GM19238 (cell line): ENCODE results near the gene SLX9.

ENCODE experiments used
- DNase-seq: peaks from one replicate; pipeline ENCODE4 v3.0.0; 2011; ENCODE audit warnings: low spot score; ENCODE audit not compliant: insufficient read length

The SLX9 gene

DNA sequence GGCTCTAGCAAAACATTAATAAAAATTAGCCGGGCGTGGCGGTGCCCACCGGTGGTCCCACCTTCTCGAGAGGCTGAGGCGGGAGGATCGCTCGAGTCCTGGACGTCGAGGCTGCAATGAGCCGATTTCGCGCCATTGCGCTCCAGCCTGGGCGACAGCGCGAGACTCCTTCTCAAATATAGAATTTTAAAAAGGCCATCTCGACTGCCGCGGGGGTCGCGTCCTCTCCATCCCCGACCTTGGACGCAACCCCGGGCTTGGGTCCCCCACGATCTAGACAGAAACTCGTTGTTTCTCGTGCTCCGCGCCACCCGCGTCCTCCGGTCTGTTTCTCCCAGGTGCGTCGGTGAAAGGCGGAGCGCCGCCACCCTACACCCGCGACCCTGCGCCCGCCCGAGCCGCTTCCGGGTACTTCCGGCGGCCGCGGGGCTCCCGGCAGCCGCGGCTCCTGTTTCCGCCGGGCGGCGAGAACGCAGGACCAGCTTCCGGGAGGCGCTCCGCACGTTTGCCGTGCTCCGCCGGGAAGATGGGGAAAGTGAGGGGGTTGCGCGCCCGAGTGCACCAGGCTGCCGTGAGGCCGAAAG is at the start of gene SLX9:
TSS of gene SLX9 (plus strand) at position 498 of the 584 bp plus-strand sequence. CDS start at position 527, 29 bp downstream.
- DNase-seq = peak; percentile 97

- DNase-seq = no peak
These were observed 49.4 kb upstream of the SLX9 start for GRCh38 chr21:44890338-44890931.

DNA sequence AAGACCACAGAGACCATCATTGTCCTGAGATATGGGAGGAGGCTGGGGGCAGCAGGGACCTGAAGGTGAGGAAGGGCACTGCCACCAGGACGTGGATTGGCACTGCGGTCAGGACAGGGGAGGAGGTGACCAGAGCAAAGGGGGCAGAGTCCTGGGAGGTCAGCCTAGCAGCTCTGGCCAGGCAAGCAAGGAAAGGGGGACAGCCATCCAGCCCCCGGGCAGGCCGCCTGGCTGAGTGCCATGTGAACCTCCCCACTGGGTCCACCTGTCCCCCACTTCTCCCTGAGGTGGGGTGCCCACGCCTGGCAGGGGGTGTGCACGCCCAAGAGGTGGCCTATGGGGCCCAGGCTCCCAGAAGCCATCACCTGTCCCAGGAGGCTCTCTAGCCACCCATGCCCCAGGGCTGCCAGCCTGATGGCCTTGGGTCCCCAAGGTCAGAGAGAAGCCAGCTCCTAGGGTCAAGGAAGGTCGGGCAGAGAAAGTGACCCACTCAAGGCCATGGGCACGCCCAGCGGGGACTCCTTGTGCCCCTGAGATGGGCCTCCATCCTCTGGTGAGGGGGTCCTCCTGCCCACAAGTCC is 48.8 kb upstream of the SLX9 start:
- no peak for DNase-seq

GRCh38 chr21:44891631-44892031 is 48.2 kb upstream of the SLX9 start:
- no peak for DNase-seq

GRCh38 chr21:44892095-44892494 is 47.7 kb upstream of the SLX9 start:
- DNase-seq = no peak

DNA sequence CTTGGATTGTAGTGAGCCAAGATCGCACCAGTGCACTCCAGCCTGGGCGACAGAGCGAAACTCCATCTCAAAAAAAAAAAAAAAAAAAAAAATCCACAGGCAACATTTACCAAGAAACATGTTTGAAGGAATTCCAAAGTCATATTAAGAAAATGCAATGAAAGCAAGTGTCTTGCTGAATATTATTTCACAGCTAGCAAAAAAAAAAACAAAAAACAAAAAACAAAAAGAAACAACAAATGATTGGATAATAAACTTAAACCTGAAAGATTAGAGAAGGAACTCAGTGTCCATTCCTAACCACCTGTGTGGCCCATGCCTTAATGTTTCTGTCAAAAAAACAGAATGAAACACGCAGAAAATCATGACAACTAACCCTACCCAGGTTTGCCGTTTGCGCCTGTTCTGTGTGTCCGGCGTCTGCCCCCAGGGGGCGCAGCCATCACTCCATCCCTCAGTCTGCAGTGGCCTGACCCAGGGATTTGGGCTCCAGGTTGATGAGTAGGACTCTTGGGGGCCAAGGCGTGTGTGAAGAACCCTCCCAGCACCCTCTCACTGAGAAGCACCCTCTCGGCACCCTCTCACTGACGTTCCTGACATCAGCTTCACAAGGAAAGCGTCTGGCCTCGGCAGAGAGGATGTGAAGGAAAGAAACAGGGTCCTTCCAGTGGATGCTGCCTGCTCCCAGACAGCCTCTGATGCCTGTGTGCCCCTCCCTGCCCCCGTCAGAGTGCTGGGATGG is 47.1 kb upstream of the SLX9 start:
- peak; percentile 83 for DNase-seq

DNA sequence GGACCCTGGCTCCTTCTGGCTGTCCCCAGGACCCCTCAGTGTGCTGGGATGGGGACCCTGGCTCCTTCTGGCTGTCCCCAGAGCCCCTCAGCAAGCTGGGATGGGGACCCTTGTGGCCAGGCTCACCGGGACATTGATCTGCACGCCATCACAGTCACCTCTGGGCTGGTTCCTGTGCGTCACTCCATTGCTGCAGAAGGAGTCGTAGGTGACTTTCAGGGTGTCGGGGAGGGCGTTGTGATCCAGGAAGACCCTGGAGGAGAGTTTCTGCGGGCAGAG is 46.6 kb upstream of the SLX9 start:
- no peak for DNase-seq

DNA sequence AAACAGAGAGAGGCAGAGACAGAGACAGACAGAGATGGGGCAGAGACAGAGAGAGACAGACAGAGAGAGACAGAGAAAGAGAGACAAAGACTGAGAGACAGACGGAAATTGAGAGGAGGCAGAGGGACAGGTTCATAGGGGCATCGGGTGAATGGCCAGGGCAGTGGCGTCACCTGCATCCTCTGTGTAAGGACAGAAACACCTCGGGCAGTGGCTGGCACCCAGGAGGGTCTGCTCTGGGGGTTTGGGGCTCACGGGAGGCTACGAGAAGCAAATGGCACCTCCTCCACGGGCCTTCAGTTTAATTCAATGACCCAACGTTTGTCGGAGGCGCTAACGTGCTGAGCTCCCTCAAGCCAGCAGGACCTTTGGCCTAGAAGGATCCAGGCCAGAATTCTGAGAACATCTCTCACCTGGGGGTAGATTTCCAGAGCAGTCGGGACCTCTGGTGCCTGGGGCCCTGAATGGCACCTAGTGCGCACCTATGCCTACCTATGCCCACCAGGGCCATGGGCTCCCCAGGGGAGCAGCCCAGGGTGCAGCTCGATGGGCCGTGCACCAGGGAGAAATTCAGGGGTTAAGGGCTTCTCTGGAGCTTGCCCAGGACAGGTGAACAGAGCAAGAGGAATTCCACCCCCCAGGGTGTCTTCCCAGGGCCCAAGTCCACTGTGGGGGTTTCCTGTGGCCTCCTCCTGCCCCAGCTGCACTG is 45.7 kb upstream of the SLX9 start:
- DNase-seq = no peak

- DNase-seq = no peak
These were observed 45.0 kb upstream of the SLX9 start for GRCh38 chr21:44894687-44895302.

DNA sequence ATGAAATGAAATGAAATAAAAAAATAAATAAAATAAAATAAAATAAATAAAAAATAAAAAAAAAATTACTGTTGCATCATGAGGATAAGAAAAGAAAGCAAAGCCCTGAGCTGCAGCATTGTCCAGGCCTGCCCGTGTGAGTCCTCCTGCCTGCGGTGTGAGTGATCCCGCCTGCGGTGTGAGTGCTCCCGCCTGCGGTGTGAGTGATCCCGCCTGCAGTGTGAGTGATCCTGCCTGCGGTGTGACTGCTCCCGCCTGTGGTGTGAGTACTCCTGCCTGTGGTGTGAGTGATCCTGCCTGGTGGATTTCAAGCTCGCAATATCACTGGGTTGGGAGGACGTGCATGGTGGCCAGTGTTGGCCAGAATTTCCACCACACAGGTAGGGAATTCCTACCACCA is 44.0 kb upstream of the SLX9 start:
- DNase-seq = no peak

DNA sequence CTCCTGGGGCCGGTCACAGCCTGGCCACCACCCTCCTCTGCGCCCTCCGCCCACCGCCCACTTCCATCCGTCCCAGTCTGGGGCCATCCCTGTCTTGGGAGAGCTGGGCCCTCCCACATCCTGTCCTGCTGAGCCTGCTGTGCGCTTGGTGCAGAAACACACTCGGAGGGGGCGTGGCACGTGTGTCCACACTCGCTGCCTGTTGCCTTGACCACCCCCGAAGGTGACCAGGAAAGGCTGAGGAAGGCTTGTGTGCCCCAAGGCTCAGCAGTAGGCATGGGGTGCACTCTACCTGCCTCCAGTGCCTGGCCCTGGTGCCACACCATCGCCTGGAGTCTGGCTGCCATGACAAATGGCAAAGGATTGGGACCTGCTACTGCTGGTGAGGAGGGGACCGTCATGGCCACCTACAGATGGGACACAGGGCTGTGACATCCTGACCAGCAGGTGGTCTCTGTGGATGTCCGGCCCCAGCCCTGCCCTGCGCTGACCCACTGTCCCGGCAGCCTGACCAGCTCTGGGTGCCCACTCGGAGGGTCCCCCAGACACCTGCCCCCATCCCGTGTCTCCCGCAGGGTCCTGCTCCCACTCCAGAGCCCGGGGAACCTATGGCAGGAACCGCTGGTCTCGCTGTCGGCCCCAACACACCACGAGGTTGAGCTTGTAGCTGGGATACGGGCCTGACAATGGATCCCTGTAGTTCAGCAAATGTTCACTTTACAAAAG is 43.1 kb upstream of the SLX9 start:
- no peak for DNase-seq

DNA sequence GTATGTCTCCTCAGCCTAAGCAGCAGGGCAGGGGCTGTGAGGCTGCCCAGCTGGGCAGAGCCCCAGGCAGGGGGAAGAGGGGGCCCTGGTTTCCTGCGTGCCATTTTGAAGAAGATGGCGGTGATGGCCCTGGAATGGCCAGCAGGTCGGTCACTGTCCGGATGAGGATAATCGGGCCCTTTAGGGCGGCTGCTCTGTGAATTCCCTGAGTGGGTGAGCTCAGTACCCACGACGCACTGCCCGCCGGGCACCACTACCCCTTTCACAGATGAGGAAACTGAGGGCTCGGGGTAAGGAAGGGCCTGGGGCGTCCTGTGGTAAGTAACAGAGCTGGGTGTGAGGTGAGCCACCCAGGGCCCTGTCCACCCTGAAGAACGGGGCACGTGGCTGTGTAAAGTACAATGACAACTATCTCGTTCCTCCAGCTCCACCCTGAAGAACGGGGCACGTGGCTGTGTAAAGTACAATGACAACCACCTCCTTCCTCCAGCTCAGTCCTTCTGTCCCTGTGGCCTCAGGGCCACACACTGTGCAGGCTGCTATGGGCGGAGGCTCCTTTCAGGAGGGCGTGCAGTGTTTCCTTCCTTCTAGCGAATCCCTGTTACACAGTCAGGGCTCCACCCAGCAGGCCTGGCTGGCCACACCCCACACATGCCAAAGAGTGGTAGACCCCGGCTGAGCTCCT is 42.4 kb upstream of the SLX9 start:
- DNase-seq = no peak

DNA sequence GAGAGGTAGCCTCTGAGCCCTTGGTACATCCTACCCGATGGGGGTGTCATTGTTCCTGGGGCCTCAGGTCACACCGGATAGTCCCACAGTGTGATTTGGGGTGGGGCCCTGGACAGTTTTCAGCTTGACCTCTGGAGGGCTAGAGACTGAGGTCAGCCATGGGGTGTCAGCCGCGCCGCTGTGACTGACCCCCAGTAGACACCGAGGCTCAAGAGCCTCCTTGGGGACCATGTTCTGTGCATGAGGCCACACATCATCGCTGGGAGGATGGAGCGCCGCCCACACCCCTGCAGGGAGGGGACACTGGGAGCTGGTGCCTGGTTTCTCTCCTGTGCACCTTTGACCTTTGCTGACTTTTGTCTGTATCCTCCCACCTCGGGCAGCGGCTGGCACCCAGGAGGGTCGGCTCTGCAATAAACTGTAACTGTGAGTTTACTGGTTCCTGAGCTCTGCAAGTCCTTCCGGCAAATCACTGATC is 41.8 kb upstream of the SLX9 start:
- DNase-seq = no peak

DNA sequence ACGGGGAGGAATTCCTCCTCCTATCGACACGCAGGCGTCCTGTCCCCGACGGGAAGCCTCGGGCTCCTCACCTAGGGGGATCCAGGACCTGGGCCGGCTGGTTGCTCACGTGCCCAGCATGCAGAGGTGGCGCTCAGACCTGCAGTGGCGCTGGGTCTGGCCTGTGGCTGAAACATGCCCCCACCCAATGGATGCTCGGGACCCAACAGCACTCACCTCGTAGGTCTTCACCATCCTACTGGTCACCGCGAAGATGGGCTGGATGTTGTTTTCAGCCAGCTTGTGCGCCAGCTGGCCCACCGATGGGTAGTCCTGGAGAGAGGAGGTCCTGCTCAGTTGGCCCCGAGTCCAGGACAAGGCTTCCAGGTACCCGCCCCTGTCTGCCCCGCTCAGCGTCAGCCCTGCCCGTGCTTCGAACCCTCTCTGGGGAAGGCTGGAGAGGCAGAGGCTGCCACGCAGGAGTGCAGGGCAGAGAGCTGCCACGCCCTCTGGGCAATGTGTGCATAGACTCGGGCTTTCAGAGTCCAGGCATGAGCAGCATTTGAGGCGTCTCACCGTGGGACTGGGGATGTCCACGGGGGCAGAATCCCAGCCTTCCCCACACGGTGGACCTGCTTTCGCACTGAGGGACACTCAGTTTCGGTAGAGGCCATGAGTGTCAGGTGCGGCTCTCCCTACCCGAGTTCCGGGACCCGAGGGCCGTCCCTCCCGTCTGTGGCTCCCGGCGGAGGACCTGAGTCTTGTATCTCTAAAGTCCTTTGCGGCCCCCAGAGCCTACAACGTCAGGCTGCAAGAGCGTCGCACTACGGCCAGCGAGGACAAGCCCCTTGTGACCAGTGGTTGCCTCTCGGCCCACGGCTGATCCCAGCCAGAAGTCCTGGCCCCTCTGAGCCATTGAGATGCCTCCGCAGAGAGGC is 40.7 kb upstream of the SLX9 start:
- DNase-seq = no peak

DNA sequence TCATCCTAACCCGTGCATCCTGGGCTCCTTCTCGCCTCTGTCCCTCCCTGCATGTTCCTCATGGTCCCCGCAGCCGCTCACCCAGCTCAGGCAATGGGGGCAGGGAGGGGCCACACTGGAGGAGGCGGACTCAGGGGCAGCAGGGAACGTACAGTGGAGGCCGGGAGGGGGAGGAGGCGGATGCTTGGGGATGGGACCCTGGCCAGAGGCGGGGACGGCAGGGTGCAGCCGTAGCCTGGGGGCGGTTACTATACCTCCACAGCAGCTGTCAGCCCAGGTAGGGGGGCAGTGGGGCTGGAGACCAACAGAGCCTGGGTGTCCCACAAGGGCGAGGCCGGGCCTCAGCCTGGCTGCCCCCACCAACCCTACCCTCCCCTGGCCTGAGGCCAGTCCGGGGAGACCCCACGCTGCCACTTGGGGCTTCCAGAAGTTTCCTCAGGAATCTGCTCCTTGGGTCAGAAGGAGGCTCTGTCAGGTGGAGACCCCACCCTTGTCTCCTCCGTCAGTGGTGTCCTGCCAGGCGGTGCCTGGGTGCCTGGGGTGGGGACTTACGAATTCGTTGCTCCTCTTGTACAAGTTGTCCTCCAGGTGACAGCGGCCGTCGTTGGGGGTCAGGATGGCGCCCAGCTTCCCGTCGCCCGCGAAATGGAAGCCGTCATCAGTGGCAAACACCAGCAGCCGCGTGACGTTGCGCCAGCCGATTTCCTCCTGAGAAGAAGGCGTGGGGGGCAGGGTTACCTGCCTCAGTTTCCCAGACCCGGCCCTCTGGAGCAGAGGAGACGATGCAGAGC is 39.9 kb upstream of the SLX9 start:
- DNase-seq = no peak

DNA sequence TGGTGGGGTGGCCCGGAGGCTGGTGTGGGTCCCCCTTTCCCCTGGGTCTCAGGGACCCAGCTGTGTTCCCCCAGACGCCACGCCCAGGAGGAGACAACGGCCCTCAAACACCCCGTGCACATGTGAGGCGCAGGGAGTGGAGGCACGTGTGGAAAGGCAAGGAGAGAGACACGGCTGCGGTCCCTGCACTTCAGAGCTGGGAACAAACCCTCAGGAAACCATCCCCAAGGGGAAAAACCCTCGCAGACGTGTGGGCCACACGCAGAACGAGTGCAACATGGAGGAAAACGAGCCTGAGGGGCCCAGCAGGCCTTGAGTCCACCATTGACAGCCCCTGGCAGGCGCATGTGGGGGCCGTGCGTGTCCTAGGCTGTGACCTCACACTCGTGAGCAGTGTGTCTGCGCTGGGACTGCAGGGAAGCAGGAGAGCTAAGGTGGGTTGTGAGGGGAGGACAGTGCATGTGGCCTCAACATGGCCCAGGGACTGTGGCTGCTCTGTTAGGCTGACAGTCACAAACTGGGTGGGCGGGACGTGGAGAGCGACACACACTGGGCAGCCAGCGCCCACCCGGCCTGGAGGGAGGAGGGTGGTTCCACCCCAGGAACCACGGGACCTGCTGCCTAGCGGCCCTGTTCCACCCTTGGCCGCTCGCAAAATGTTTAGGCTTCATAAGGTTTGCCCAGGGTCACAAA is 39.1 kb upstream of the SLX9 start:
- no peak for DNase-seq

DNA sequence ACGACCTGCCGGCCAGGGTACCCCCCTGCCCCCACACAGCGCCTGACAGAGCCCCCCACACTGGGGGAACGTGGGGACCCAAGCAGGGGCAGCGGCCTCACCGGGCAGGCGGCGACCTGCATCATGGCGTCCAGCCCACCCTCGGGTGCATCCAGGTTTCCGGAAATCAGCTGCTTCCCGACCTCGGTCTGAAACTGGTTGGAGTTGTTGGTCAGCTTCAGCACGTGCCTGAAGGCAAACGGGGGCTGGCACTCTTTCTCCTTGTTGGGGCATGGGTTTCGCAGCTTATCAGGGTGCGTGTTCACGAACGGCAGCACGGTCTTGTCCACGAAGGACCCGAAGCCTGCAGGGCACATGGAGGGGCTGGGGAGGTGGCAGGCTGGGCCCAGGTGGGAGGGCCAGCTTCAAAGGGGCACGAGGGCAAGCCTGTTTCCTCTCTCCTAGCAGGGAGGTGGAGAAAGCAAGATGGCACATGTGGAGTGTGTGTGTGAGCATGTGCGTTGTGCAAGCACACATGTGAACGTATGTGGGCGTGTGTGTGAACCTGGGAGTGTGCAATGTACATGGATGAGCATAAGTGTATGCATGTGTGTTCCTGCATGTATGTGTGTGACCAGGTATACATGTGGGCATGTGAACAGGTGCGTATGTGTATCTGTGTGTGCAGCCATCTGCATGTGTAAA is 38.3 kb upstream of the SLX9 start:
- DNase-seq = no peak
